IMR-90 (cell line): ENCODE measurements around the gene NME4. TPM values are rescaled to one million over a fixed set of nuclear protein-coding genes. Genes with fewer than 3 reads are reported as not detected.

Source experiments
- ATAC-seq: fragments of 200-7000 bp; cut with Tn5 transposase; 2 replicates; pipeline ENCODE4 v1.9.1; 2020; ENCODE audit warnings: low read depth, mild to moderate bottlenecking, moderate library complexity
- BruUV-seq: library from RNA; stranded (reverse); fragments of 400-500 nt; replicated peaks from 2 replicates; lab custom pipeline; 2021; lab: Mats Ljungman, UMichigan
- CTCF ChIA-PET: fragments of 300-600 bp; formaldehyde crosslinking; extraction: SDS; loops from one replicate; lab custom pipeline; 2021; ENCODE audit warnings: antibody characterized with exemption; lab: Yijun Ruan, JAX
- POLR2A ChIA-PET: fragments of 300-600 bp; sonication (Branson Sonifier 250); formaldehyde crosslinking; loops from one replicate; lab custom pipeline; 2022; ENCODE audit warnings: antibody characterized with exemption; ENCODE audit not compliant: unreplicated experiment; lab: Charles Lee
- DNase-seq: peaks from one replicate; pipeline ENCODE4 v3.0.0; 2013
- H2AFZ ChIP-seq: replicated peaks from 2 replicates; pipeline ENCODE3; 2013; ENCODE audit warnings: low read length, mild to moderate bottlenecking; ENCODE audit not compliant: poor library complexity
- H2AK5ac ChIP-seq: 2 replicates; pipeline ENCODE4 v1.6.1; 2013; ENCODE audit warnings: low read depth, low read length, inconsistent platforms
- H2AK9ac ChIP-seq: replicated peaks from 2 replicates; pipeline ENCODE3; 2013; ENCODE audit warnings: mild to moderate bottlenecking, low read depth, low read length, moderate library complexity; ENCODE audit not compliant: poor library complexity
- H2BK120ac ChIP-seq: 2 replicates; pipeline ENCODE4 v1.6.1; 2013; ENCODE audit warnings: low read depth, low read length, inconsistent platforms
- H2BK15ac ChIP-seq: 3 replicates; pipeline ENCODE4 v1.6.1; 2013; ENCODE audit warnings: low read depth, low read length, inconsistent platforms
- H2BK20ac ChIP-seq: 2 replicates; pipeline ENCODE4 v1.6.1; 2013; ENCODE audit warnings: low read depth, mild to moderate bottlenecking, inconsistent platforms, low read length, moderate library complexity
- H2BK5ac ChIP-seq: 2 replicates; pipeline ENCODE4 v1.6.1; 2013; ENCODE audit warnings: mild to moderate bottlenecking, low read depth, low read length, inconsistent platforms; ENCODE audit not compliant: poor library complexity, severe bottlenecking
- H3K14ac ChIP-seq: replicated peaks from 2 replicates; pipeline ENCODE4 v1.6.1; 2013; ENCODE audit warnings: low read depth, low read length, inconsistent platforms
- H3K18ac ChIP-seq: 2 replicates; pipeline ENCODE4 v1.6.1; 2013; ENCODE audit warnings: low read depth, low read length, control low read depth
- H3K23ac ChIP-seq: 2 replicates; pipeline ENCODE4 v1.6.1; 2013; ENCODE audit warnings: low read depth, low read length, inconsistent platforms
- H3K27ac ChIP-seq: 2 replicates; pipeline ENCODE4 v1.5.1; 2013; ENCODE audit warnings: mild to moderate bottlenecking, control low read depth, low read length; ENCODE audit not compliant: insufficient read depth
- H3K27me3 ChIP-seq: 2 replicates; pipeline ENCODE4 v1.6.1; 2013; ENCODE audit warnings: low read length; ENCODE audit not compliant: control insufficient read depth, insufficient read depth
- H3K36me3 ChIP-seq: 2 replicates; pipeline ENCODE4 v1.6.1; 2013; ENCODE audit warnings: low read length, mixed read lengths; ENCODE audit not compliant: control insufficient read depth, insufficient read depth
- H3K4ac ChIP-seq: 2 replicates; pipeline ENCODE4 v1.6.1; 2013; ENCODE audit warnings: low read depth, low read length, inconsistent platforms
- H3K4me1 ChIP-seq: 2 replicates; pipeline ENCODE4 v1.6.1; 2013; ENCODE audit warnings: low read length, mixed read lengths; ENCODE audit not compliant: control insufficient read depth, insufficient read depth
- H3K4me2 ChIP-seq: 2 replicates; pipeline ENCODE4 v1.6.1; 2013; ENCODE audit warnings: low read depth, mild to moderate bottlenecking, control low read depth, low read length, moderate library complexity
- H3K4me3 ChIP-seq: 2 replicates; pipeline ENCODE4 v1.5.1; 2013; ENCODE audit warnings: low read depth, mild to moderate bottlenecking, control low read depth, low read length, moderate library complexity; ENCODE audit not compliant: insufficient read depth
- H3K56ac ChIP-seq: 2 replicates; pipeline ENCODE4 v1.6.1; 2013; ENCODE audit warnings: low read length, inconsistent platforms; ENCODE audit not compliant: insufficient read depth; ENCODE audit errors: extremely low read depth
- H3K79me1 ChIP-seq, 2 experiments: 2 replicates each; pipeline ENCODE4 v1.6.1; 2013; ENCODE audit warnings: low read length in 2 of 2, inconsistent platforms in 1 of 2, low read depth in 1 of 2
- H3K9ac ChIP-seq: 2 replicates; pipeline ENCODE4 v1.6.1; 2013; ENCODE audit warnings: low read depth, low read length, control low read depth
- H3K9me1 ChIP-seq: 2 replicates; pipeline ENCODE4 v1.6.1; 2013; ENCODE audit warnings: low read length, inconsistent platforms; ENCODE audit not compliant: insufficient read depth
- H3K9me3 ChIP-seq: 2 replicates; pipeline ENCODE4 v1.6.1; 2013; ENCODE audit warnings: low read length; ENCODE audit not compliant: control insufficient read depth, insufficient read depth
- H4K20me1 ChIP-seq: 2 replicates; pipeline ENCODE4 v1.6.1; 2013; ENCODE audit warnings: low read length, inconsistent platforms; ENCODE audit not compliant: insufficient read depth
- H4K5ac ChIP-seq: 2 replicates; pipeline ENCODE4 v1.6.1; 2013; ENCODE audit warnings: mild to moderate bottlenecking, low read depth, low read length, control low read depth
- H4K8ac ChIP-seq, 2 experiments: 2 replicates each; pipeline ENCODE4 v1.6.1; 2013; ENCODE audit warnings: low read depth in 2 of 2, low read length in 2 of 2, control low read depth in 1 of 2, inconsistent platforms in 1 of 2
- H4K91ac ChIP-seq: 2 replicates; pipeline ENCODE4 v1.6.1; 2013; ENCODE audit warnings: low read depth, low read length, inconsistent platforms; ENCODE audit not compliant: insufficient read depth
- BHLHE40 ChIP-seq: fragments of 150-350 bp; IDR thresholded peaks from 2 replicates; pipeline ENCODE4 v1.6.1; 2016; ENCODE audit warnings: mild to moderate bottlenecking, low read depth, low read length
- POLR2A ChIP-seq: IDR thresholded peaks from 2 replicates; pipeline ENCODE4 v1.6.1; 2012; ENCODE audit warnings: mild to moderate bottlenecking, low read depth, low read length
- WGBS, 2 experiments: methylation state at CpG; one replicate each; pipeline versions ENCODE4 v1.1.5 to v1.1.7; 2013; ENCODE audit warnings: missing lambda C conversion rate in 2 of 2; ENCODE audit not compliant: insufficient read length in 1 of 2; ENCODE audit errors: extremely low coverage in 2 of 2; 5-methylcytosine and 5-hydroxymethylcytosine counted together
- dilution Hi-C: fragments of 300-500 bp; cut with HindIII; formaldehyde crosslinking; loops from one replicate; pipeline ENCODE4 v1.14.3; 2018; ENCODE audit warnings: low sequenced_read_pairs; ENCODE audit not compliant: unreplicated experiment
- in situ Hi-C: fragments of 300-500 bp; cut with MboI; formaldehyde crosslinking; loops from 3 replicates; pipeline ENCODE4 v1.14.3; 2019; ENCODE audit warnings: low sequenced_read_pairs, inconsistent platforms, mixed read lengths
- intact Hi-C: fragments of 100-400 bp; cut with micrococcal nuclease; formaldehyde crosslinking; loops from 2 replicates; pipeline ENCODE4 v1.10.0; 2022
- polyA plus RNA-seq, 3 experiments: library from polyadenylated mRNA; depleted of rRNA; stranded (reverse); fragments of >200 nt; gene quantifications; 2 replicates each; pipeline ENCODE4 v1.2.3, GENCODE V29; 2012; ENCODE audit warnings: low replicate concordance in 1 of 3
- total RNA-seq: library from RNA; depleted of rRNA; stranded (reverse); fragments of >200 nt; gene quantifications from 2 replicates; pipeline ENCODE4 v1.2.3, GENCODE V29; 2012

NME4 gene
- total and polyA plus RNA-seq, 2 of the 4 experiments (the other 2 are of a cell fraction): 124 to 288 TPM

DNA sequence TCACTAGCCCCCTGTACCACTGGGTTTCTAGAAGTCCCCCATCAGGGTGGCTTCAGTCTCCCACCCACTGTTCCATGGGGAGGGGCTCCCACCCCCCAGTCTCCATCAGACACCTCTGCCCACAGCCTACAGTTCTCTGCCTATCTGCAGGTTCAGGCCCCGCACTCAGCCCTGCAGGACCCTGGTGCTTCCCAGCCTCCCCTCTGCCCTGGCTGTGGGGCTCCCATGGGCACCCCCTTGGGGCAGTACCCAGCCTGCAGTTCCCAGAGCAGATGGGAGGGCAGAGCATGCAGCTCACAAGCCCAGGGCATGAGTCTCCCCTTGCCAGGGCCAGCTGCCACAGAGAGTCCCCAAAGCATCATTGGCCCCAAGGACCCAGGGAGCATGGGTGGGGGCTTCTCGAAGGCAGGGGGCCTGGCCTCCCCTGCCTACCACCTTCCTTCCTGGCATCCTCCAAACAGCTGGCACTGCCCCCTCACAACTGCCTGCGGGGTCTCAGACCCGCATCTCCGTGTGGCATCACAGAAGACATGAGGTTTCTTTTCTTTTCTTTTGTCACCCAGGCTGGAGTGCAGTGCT lies 23.9 kb upstream of the NME4 start:
- Histone ChIP-seq H4K20me1 (no peaks in the 10 kb centered on the region), H2BK5ac (no peak overlapping the region), H3K14ac (no peak overlapping the region), H4K5ac (no peak overlapping the region), H3K27ac (no peak overlapping the region), H3K9ac (no peak overlapping the region), H2BK120ac (no peak overlapping the region), H3K4me3 (no peak overlapping the region), H2BK15ac (no peak overlapping the region), H3K27me3 (no peaks in the 10 kb centered on the region), H4K91ac (no peak overlapping the region), H3K9me1 (no peaks in the 10 kb centered on the region), H3K79me1 (peaks cover 4 to 11% of the 10 kb centered on the region in 2 experiments; a peak in 2 of 4 replicates), H2AK5ac (no peak overlapping the region), H3K18ac (no peak overlapping the region), H3K36me3 (peaks cover 69% of the 10 kb centered on the region), H3K4me1 (peaks cover 7% of the 10 kb centered on the region; the same call in 1 of the 2 replicates), H2AK9ac (no peak overlapping the region), H3K4me2 (no peak overlapping the region), H3K23ac (no peak overlapping the region), H2AFZ (no peak overlapping the region), H3K9me3 (no peaks in the 10 kb centered on the region), H2BK20ac (no peak overlapping the region), H4K8ac (no peak overlapping the region), H3K4ac (no peak overlapping the region), H3K56ac (no peak overlapping the region)
- dilution Hi-C loops: no loop called here
- DNase-seq (no peak), ATAC-seq (no peak)
- no TSS peak for BruUV-seq
- in situ Hi-C loops: no loop called here
- 77% methylated on average over 4 of the region's 5 CpGs; no CpG with 5 or more reads in 1 of the 2 experiments for WGBS, 2 experiments
- ChIA-PET POLR2A (no interaction called here), CTCF (no interaction called here)
- intact Hi-C loops: no loop called here
- TF ChIP-seq BHLHE40 (no peak), POLR2A (no peak)
